SU-DHL-6 (cell line): Measurements from ENCODE around the gene MAN2A1.
"Not testable (repeated sequence)": the region's sequence is repeated elsewhere in the genome, so short reads cannot be mapped to it uniquely, and the experiment has no call there.

Source experiments
- H2AFZ ChIP-seq: fragments of 200-600 bp; sonication (generic); 2 replicates; pipeline ENCODE4 v1.6.1; 2014; ENCODE audit warnings: low read depth, mild to moderate bottlenecking, moderate library complexity, mixed read lengths, antibody characterized with exemption, low read length; ENCODE audit not compliant: severe bottlenecking
- H3F3A ChIP-seq: fragments of 200-600 bp; shearing (Covaris generic); 2 replicates; pipeline ENCODE4 v1.6.0; 2016; ENCODE audit warnings: antibody characterized with exemption, mild to moderate bottlenecking; ENCODE audit not compliant: insufficient read depth
- H3K27ac ChIP-seq: fragments of 200-600 bp; sonication (generic); 2 replicates; pipeline ENCODE4 v1.5.1; 2016; ENCODE audit warnings: low read depth, mild to moderate bottlenecking, low read length, moderate library complexity, mixed read lengths
- H3K27me3 ChIP-seq: fragments of 200-600 bp; sonication (generic), shearing (Covaris generic); 2 replicates; pipeline ENCODE4 v1.6.0; 2014; ENCODE audit warnings: mild to moderate bottlenecking, low read length
- H3K36me3 ChIP-seq: fragments of 200-600 bp; sonication (generic); 2 replicates; pipeline ENCODE4 v1.6.1; 2014; ENCODE audit warnings: mild to moderate bottlenecking, low read length, mixed read lengths
- H3K4me2 ChIP-seq: fragments of 300-600, 200-600 bp; shearing (Covaris generic), sonication (generic); 2 replicates; pipeline ENCODE4 v1.6.0; 2014; ENCODE audit warnings: low read length, low read depth, mild to moderate bottlenecking; ENCODE audit not compliant: poor library complexity, severe bottlenecking
- H3K4me3 ChIP-seq: fragments of 200-600 bp; sonication (generic); 2 replicates; pipeline ENCODE4 v1.5.1; 2014; ENCODE audit warnings: antibody characterized with exemption, low read length, mild to moderate bottlenecking, mixed read lengths; ENCODE audit not compliant: insufficient read depth, poor library complexity, severe bottlenecking
- H3K79me2 ChIP-seq: fragments of 200-600 bp; sonication (generic); 2 replicates; pipeline ENCODE4 v1.6.1; 2014; ENCODE audit warnings: mild to moderate bottlenecking, low read length, moderate library complexity; ENCODE audit not compliant: insufficient read depth
- H3K9ac ChIP-seq: fragments of 200-600 bp; sonication (generic); 2 replicates; pipeline ENCODE4 v1.7.0; 2014; ENCODE audit warnings: mild to moderate bottlenecking, low read length
- H3K9me2 ChIP-seq: fragments of 200-600 bp; sonication (generic); replicated peaks from 2 replicates; pipeline ENCODE4 v1.6.1; 2014; ENCODE audit warnings: low read length; ENCODE audit not compliant: insufficient read depth
- H3K9me3 ChIP-seq: fragments of 200-600 bp; sonication (generic); 2 replicates; pipeline ENCODE4 v1.6.1; 2014; ENCODE audit warnings: low read length, mixed read lengths; ENCODE audit not compliant: insufficient read depth
- H4K20me1 ChIP-seq: fragments of 200-600 bp; sonication (generic); 2 replicates; pipeline ENCODE4 v1.6.1; 2014; ENCODE audit warnings: low read depth, mild to moderate bottlenecking, antibody characterized with exemption, low read length, moderate library complexity, mixed read lengths
- EZH2phosphoT487 ChIP-seq: fragments of 200-600 bp; sonication (generic), shearing (Covaris generic); conservative IDR thresholded peaks from 2 replicates; pipeline ENCODE4 v1.6.1; 2018; ENCODE audit warnings: mild to moderate bottlenecking, antibody characterized with exemption, low read length, moderate library complexity, mixed read lengths
- TF ChIP-seq, protein P1 (sequence below): fragments of 200-600 bp; sonication (generic); IDR thresholded peaks from one replicate; pipeline ENCODE4 v1.5.1; 2017; ENCODE audit warnings: antibody characterized with exemption, mild to moderate bottlenecking, low read length, moderate library complexity; ENCODE audit not compliant: insufficient read depth, poor library complexity, severe bottlenecking

Gene MAN2A1

DNA sequence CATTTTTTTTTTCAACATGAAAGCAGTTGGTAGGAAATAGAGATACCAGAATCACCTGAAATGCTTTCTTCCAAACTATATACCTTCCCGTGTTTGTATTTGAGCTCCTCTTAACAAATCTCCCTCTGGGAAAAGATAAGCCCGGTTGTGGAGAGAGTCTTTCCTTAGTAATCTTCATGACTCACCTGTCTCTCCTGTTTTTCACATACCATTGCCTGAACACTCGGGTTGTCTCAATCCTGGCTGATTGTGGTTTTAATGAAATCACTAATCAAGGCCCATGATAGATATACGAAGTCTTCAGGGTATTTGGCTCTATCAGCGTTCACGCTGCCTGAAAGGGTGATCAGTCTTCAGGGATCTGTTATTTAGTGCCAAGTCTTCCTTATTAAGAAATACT is 136.7 kb downstream of the MAN2A1 start:
- Histone ChIP-seq H3K4me2 (no peak overlapping the region), H2AFZ (no peak overlapping the region), H3K79me2 (no peaks in the 10 kb centered on the region), H3K4me3 (no peak overlapping the region), H3K9me2 (no peaks in the 10 kb centered on the region), H3K36me3 (peaks cover 17% of the 10 kb centered on the region), H3K27me3 (no peaks in the 10 kb centered on the region), H4K20me1 (no peaks in the 10 kb centered on the region), H3K9me3 (no peaks in the 10 kb centered on the region), H3K27ac (no peak overlapping the region), H3F3A (no peaks in the 10 kb centered on the region), H3K9ac (no peak overlapping the region)
- TF ChIP-seq EZH2phosphoT487: no peak
- TF ChIP-seq, protein P1, sequence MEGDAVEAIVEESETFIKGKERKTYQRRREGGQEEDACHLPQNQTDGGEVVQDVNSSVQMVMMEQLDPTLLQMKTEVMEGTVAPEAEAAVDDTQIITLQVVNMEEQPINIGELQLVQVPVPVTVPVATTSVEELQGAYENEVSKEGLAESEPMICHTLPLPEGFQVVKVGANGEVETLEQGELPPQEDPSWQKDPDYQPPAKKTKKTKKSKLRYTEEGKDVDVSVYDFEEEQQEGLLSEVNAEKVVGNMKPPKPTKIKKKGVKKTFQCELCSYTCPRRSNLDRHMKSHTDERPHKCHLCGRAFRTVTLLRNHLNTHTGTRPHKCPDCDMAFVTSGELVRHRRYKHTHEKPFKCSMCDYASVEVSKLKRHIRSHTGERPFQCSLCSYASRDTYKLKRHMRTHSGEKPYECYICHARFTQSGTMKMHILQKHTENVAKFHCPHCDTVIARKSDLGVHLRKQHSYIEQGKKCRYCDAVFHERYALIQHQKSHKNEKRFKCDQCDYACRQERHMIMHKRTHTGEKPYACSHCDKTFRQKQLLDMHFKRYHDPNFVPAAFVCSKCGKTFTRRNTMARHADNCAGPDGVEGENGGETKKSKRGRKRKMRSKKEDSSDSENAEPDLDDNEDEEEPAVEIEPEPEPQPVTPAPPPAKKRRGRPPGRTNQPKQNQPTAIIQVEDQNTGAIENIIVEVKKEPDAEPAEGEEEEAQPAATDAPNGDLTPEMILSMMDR: no peak

DNA sequence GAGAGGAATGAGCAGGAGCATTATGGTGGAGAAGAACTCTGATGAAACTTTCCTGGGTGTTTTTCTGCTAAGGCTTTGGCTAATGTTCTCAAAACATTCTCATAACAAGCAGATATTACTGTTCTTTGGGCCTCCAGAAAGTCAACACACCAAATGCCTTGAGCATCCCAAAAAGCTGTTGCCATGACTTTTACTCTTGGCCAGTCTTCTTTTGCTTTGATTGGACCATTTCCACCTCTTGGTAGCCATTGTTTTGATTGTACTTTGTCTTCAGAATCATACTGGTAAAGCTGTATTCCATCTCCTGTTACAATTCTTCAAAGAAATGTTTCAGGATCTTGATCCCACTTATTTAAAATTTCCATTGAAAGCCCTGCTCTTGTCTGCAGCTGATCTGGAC is 139.6 kb downstream of the MAN2A1 start:
- Histone ChIP-seq H2AFZ (no peak overlapping the region), H3F3A (no peaks in the 10 kb centered on the region), H3K9ac (no peak overlapping the region), H3K4me3 (no peak overlapping the region), H4K20me1 (no peaks in the 10 kb centered on the region), H3K9me2 (no peaks in the 10 kb centered on the region), H3K4me2 (no peak overlapping the region), H3K27ac (no peak overlapping the region), H3K79me2 (no peaks in the 10 kb centered on the region), H3K27me3 (no peaks in the 10 kb centered on the region), H3K9me3 (no peaks in the 10 kb centered on the region), H3K36me3 (peaks cover 14% of the 10 kb centered on the region)
- no peak for TF ChIP-seq EZH2phosphoT487
- TF ChIP-seq, protein P1: no peak

DNA sequence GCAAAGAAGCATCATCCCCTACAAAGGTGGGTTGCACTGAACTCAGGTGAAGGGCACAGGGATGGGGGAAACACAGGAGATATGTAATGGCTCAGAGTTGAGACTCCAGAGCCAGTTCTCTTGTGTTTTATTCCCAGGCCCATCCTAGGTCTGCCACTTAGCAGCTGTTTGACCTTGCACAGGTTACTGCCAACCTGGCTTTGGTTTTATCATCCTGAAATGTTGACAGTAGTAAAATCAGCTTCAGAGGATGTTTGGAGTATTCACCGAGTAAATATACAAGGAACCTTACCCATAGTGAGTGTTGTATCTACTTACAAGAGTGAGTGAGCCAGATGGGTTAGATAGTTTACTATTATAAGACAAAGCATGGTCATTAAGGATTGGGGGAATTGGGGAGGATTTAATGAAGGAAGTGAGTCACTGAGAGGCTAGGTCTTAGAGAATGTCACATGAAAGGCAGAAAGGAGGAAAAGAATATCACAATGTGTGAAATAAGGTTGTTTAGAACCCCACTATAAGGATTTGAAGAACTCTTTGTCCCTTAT is 141.3 kb downstream of the MAN2A1 start:
- no peak for TF ChIP-seq EZH2phosphoT487
- TF ChIP-seq, protein P1: no peak
- no peak overlapping the region for H3K9ac ChIP-seq

DNA sequence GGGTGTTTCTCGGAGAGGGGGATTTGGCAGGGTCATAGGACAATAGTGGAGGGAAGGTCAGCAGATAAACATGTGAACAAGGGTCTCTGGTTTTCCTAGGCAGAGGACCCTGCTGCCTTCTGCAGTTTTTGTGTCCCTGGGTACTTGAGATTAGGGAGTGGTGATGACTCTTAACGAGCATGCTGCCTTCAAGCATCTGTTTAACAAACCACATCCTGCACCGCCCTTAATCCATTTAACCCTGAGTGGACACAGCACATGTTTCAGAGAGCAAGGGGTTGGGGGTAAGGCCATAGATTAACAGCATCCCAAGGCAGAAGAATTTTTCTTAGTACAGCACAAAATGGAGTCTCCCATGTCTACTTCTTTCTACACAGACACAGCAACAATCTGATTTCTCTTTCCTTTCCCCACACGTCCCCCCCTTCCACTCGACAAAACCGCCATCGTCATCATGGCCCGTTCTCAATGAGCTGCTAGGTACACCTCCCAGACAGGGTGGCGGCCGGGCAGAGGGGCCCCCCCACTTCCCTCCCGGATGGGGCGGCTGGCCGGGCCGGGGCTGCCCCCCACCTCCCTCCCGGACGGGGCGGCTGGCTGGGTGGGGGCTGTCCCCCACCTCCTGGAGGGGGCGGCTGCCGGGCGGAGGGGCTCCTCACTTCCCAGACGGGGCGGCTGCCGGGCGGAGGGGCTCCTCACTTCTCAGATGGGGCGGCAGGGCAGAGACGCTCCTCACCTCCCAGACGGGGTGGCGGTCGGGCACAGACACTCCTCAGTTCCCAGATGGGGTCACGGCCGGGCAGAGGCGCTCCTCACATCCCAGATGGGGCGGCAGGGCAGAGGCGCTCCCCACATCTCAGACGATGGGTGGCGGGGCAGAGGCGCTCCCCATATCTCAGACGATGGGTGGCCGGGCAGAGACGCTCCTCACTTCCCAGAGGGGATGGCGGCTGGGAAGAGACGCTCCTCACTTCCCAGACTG is 142.8 kb downstream of the MAN2A1 start:
- not testable (repeated sequence) for H3K79me2 ChIP-seq, H3F3A ChIP-seq, H3K36me3 ChIP-seq, H2AFZ ChIP-seq, H3K27me3 ChIP-seq, H3K9me3 ChIP-seq, H3K9ac ChIP-seq, H3K27ac ChIP-seq, H4K20me1 ChIP-seq, H3K4me3 ChIP-seq, H3K4me2 ChIP-seq, H3K9me2 ChIP-seq

More for the DNA sequence above, 141.3 kb downstream of the MAN2A1 start:
- H3K79me2 ChIP-seq: no peaks in the 10 kb centered on the region
- peaks cover 5% of the 10 kb centered on the region; the same call in 1 of the 2 replicates for H3K36me3 ChIP-seq
- H3K9me2 ChIP-seq: no peaks in the 10 kb centered on the region
- H3K4me3 ChIP-seq: no peak overlapping the region
- no peak overlapping the region for H3K27ac ChIP-seq
- no peak overlapping the region for H2AFZ ChIP-seq
- no peak overlapping the region for H3K4me2 ChIP-seq
- H3K27me3 ChIP-seq: no peaks in the 10 kb centered on the region
- H3F3A ChIP-seq: no peaks in the 10 kb centered on the region
- H4K20me1 ChIP-seq: no peaks in the 10 kb centered on the region
- no peaks in the 10 kb centered on the region for H3K9me3 ChIP-seq
